GM20000 (cell line): ENCODE data around the gene OR6C74.

Experiments
- DNase-seq: peaks from one replicate; pipeline ENCODE4 v3.0.0; 2012; ENCODE audit warnings: low spot score
- CTCF ChIP-seq: IDR thresholded peaks from 2 replicates; pipeline ENCODE4 v1.5.1; 2012; ENCODE audit warnings: mild to moderate bottlenecking, control low read depth; ENCODE audit errors: extremely low read depth, missing control alignments

OR6C74 gene

GRCh38 chr12:55244309-55244708 lies at the start of gene OR6C74:
TSS of gene OR6C74 (plus strand) at chr12:55244609. CDS start at chr12:55247288, 2,679 bp downstream.
- DNase-seq, result no peak
- no peak for TF ChIP-seq CTCF

- no peak for DNase-seq
- no peak for TF ChIP-seq CTCF
Measured at GRCh38 chr12:55220725-55221124, 23.7 kb upstream of the OR6C74 start, which contains the start of gene OR10A7. TSS of gene OR10A7 (plus strand) at chr12:55221025. CDS start at chr12:55221025, 0 bp downstream.

DNA sequence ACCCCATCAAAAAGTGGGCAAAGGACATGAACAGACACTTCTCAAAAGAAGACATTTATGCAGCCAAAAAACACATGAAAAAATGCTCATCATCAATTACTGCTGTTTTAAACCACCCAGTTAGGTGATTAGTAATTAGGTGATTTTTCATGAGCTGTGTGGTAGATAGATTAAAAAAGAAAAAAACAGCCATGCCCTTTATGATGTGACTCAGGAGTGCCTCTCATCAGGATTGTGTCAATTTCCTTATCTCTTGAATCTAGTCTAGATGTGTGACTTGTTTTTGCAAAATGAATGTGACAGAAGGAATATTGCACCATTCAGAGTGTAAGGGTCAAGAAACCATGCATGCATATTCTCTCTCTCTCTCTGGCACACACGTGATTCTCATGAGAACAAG lies 17.9 kb upstream of the OR6C74 start:
- DNase-seq, result no peak
- no peak for TF ChIP-seq CTCF

GRCh38 chr12:55227643-55228042 lies 16.8 kb upstream of the OR6C74 start:
- no peak for DNase-seq
- no peak for TF ChIP-seq CTCF

DNA sequence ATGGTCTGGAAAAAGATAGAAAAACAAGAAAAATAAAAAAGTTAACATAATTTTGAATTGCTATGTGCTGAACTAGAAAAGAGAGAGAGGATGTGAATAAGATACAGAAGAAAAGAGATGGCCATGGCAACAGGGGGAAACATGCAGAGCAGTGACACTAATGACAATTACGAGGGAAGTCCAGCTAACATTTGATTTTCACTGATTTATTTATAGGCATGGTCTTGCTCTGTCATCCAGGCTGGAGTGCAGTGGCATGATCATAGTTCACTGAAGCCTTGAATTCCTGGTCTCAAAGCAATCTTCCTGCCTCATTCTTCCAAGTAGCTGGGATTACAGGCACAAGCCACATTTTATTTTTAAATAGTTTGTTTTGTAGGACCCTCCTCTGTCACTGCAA lies 1.8 kb downstream of the OR6C74 start:
- no peak for TF ChIP-seq CTCF
- DNase-seq, result no peak

GRCh38 chr12:55250944-55251343 lies 6.5 kb downstream of the OR6C74 start:
- TF ChIP-seq CTCF, result no peak
- DNase-seq, result no peak

- no peak for TF ChIP-seq CTCF
Measured at GRCh38 chr12:55253281-55253680, 8.9 kb downstream of the OR6C74 start.

More at GRCh38 chr12:55253281-55253680, 8.9 kb downstream of the OR6C74 start:
- no peak for DNase-seq
